H9 (cell line): ENCODE data around the gene LYPD1. TPM values are rescaled to one million over a fixed set of nuclear protein-coding genes. Genes with fewer than 3 reads are reported as not detected.

Experiments
- DNase-seq: peaks from one replicate; pipeline ENCODE4 v3.0.0-alpha.2; 2017
- H2AFZ ChIP-seq: one replicate; pipeline ENCODE4 v1.6.1; 2013; ENCODE audit warnings: mild to moderate bottlenecking, low read length, control low read depth, moderate library complexity
- H2AK5ac ChIP-seq: 2 replicates; pipeline ENCODE4 v1.6.1; 2013; ENCODE audit warnings: low read length, control low read depth, mixed read lengths; ENCODE audit not compliant: insufficient read length
- H2BK120ac ChIP-seq: one replicate; pipeline ENCODE4 v1.6.1; 2013; ENCODE audit warnings: low read depth, mild to moderate bottlenecking, low read length, control low read depth, inconsistent platforms; ENCODE audit not compliant: poor library complexity, severe bottlenecking
- H2BK12ac ChIP-seq: 2 replicates; pipeline ENCODE4 v1.6.1; 2013; ENCODE audit warnings: low read length, control low read depth, mixed read lengths, low read depth; ENCODE audit not compliant: insufficient read length
- H2BK15ac ChIP-seq: 2 replicates; pipeline ENCODE4 v1.6.1; 2013; ENCODE audit warnings: low read depth, low read length, control low read depth
- H2BK20ac ChIP-seq: one replicate; pipeline ENCODE4 v1.6.1; 2013; ENCODE audit warnings: low read depth, mild to moderate bottlenecking, low read length, control low read depth, inconsistent platforms; ENCODE audit not compliant: poor library complexity, severe bottlenecking
- H2BK5ac ChIP-seq: 2 replicates; pipeline ENCODE4 v1.6.1; 2013; ENCODE audit warnings: low read length, control low read depth, mixed read lengths; ENCODE audit not compliant: insufficient read length
- H3K14ac ChIP-seq: 2 replicates; pipeline ENCODE4 v1.6.1; 2013; ENCODE audit warnings: low read length, control low read depth; ENCODE audit not compliant: insufficient read depth
- H3K18ac ChIP-seq: 2 replicates; pipeline ENCODE4 v1.6.1; 2013; ENCODE audit warnings: low read depth, mild to moderate bottlenecking, mixed read lengths, low read length, control low read depth; ENCODE audit not compliant: insufficient read length
- H3K23ac ChIP-seq: 2 replicates; pipeline ENCODE4 v1.6.1; 2013; ENCODE audit warnings: low read length, control low read depth, mixed read lengths, low read depth; ENCODE audit not compliant: insufficient read length
- H3K23me2 ChIP-seq: 2 replicates; pipeline ENCODE4 v1.6.1; 2013; ENCODE audit warnings: low read depth, mild to moderate bottlenecking, mixed read lengths, low read length, control low read depth; ENCODE audit not compliant: insufficient read length, poor library complexity, severe bottlenecking
- H3K27ac ChIP-seq: 2 replicates; pipeline ENCODE4 v1.5.1; 2013; ENCODE audit warnings: low read length, control low read depth, mixed read lengths, low read depth; ENCODE audit not compliant: insufficient read length
- H3K27me3 ChIP-seq: 2 replicates; pipeline ENCODE4 v1.6.1; 2013; ENCODE audit warnings: low read length, control low read depth, inconsistent platforms; ENCODE audit not compliant: insufficient read depth
- H3K4ac ChIP-seq: 2 replicates; pipeline ENCODE4 v1.6.1; 2013; ENCODE audit warnings: low read depth, mild to moderate bottlenecking, control low read depth, inconsistent platforms, low read length, moderate library complexity
- H3K4me1 ChIP-seq: 2 replicates; pipeline ENCODE4 v1.6.1; 2013; ENCODE audit warnings: low read length, control low read depth, inconsistent platforms; ENCODE audit not compliant: insufficient read depth
- H3K4me2 ChIP-seq: 2 replicates; pipeline ENCODE4 v1.6.1; 2013; ENCODE audit warnings: low read length, control low read depth, mixed read lengths; ENCODE audit not compliant: insufficient read length, insufficient read depth
- H3K56ac ChIP-seq: 2 replicates; pipeline ENCODE4 v1.6.1; 2013; ENCODE audit warnings: low read depth, mild to moderate bottlenecking, mixed read lengths, low read length, control low read depth; ENCODE audit not compliant: insufficient read length
- H3K79me1 ChIP-seq: 2 replicates; pipeline ENCODE4 v1.6.1; 2013; ENCODE audit warnings: low read depth, mild to moderate bottlenecking, moderate library complexity, low read length, control low read depth, inconsistent platforms; ENCODE audit not compliant: insufficient read depth, poor library complexity, severe bottlenecking
- H3K79me2 ChIP-seq: 2 replicates; pipeline ENCODE4 v1.6.1; 2013; ENCODE audit warnings: low read length, control low read depth, inconsistent platforms; ENCODE audit not compliant: insufficient read depth
- H3K9ac ChIP-seq: 2 replicates; pipeline ENCODE4 v1.6.1; 2013; ENCODE audit warnings: low read length, control low read depth, mixed read lengths; ENCODE audit not compliant: insufficient read length; ENCODE audit errors: extremely low read depth
- H3K9me3 ChIP-seq: one replicate; pipeline ENCODE4 v1.6.1; 2013; ENCODE audit warnings: low read depth, low read length, inconsistent platforms; ENCODE audit not compliant: control insufficient read depth
- H3T11ph ChIP-seq: one replicate; pipeline ENCODE4 v1.6.1; 2013; ENCODE audit warnings: mild to moderate bottlenecking, low read length, control low read depth, inconsistent platforms
- H4K20me1 ChIP-seq: one replicate; pipeline ENCODE4 v1.6.1; 2013; ENCODE audit not compliant: control insufficient read depth, insufficient read length, insufficient read depth
- H4K5ac ChIP-seq: 2 replicates; pipeline ENCODE4 v1.6.1; 2013; ENCODE audit warnings: low read depth, mild to moderate bottlenecking, mixed read lengths, low read length, control low read depth; ENCODE audit not compliant: insufficient read length
- H4K8ac ChIP-seq: replicated peaks from 2 replicates; pipeline ENCODE4 v1.6.1; 2013; ENCODE audit warnings: low read length, control low read depth, mixed read lengths, low read depth; ENCODE audit not compliant: insufficient read length
- H4K91ac ChIP-seq: 2 replicates; pipeline ENCODE4 v1.6.1; 2013; ENCODE audit warnings: low read depth, mild to moderate bottlenecking, moderate library complexity, mixed read lengths, low read length, control low read depth; ENCODE audit not compliant: insufficient read length
- H3K27ac Mint-ChIP-seq, 3 experiments: 2 replicates in 2 of 3; 3 replicates in 1 of 3; pipeline ENCODE4 v1.8.0; 2020 to 2021; ENCODE audit warnings: mixed read lengths in 3 of 3, mild to moderate bottlenecking in 1 of 3, moderate library complexity in 1 of 3
- H3K27me3 Mint-ChIP-seq: 2 replicates; pipeline ENCODE4 v1.8.0; 2021; ENCODE audit warnings: low read depth, mild to moderate bottlenecking, moderate library complexity, mixed read lengths
- H3K36me3 Mint-ChIP-seq, 3 experiments: 2 replicates in 2 of 3; 3 replicates in 1 of 3; pipeline ENCODE4 v1.8.0; 2020 to 2021; ENCODE audit warnings: low read depth in 3 of 3, mixed read lengths in 3 of 3; ENCODE audit not compliant: insufficient read depth in 1 of 3
- H3K4me1 Mint-ChIP-seq, 2 experiments: 2 replicates each; pipeline ENCODE4 v1.8.0; 2020; ENCODE audit warnings: mixed read lengths in 2 of 2
- H3K4me3 Mint-ChIP-seq, 2 experiments: 2 replicates in 1 of 2; 3 replicates in 1 of 2; pipeline ENCODE4 v1.8.0; 2020 to 2021; ENCODE audit warnings: mild to moderate bottlenecking in 2 of 2, mixed read lengths in 2 of 2, moderate library complexity in 1 of 2
- H3K9me3 Mint-ChIP-seq, 2 experiments: 2 replicates in 1 of 2; 3 replicates in 1 of 2; pipeline ENCODE4 v1.8.0; 2020; ENCODE audit warnings: mild to moderate bottlenecking in 2 of 2, mixed read lengths in 2 of 2, moderate library complexity in 1 of 2
- CTCF ChIP-seq: fragments of 200-600 bp; sonication (generic); conservative IDR thresholded peaks from 3 replicates; pipeline ENCODE4 v1.8.0; 2021; ENCODE audit warnings: antibody characterized with exemption, mild to moderate bottlenecking
- WGBS: extraction: QIAGEN DNeasy Blood & Tissue Kit; methylation state at CpG from one replicate; pipeline ENCODE4 v1.1.7; 2013; ENCODE audit warnings: missing lambda C conversion rate, low lambda C conversion rate, mixed read lengths; ENCODE audit not compliant: insufficient read length; ENCODE audit errors: extremely low coverage; 5-methylcytosine and 5-hydroxymethylcytosine counted together
- total RNA-seq: library from RNA; stranded (reverse); gene quantifications from 2 replicates; pipeline ENCODE4 v1.2.1, GENCODE V29; 2021

LYPD1 gene
- total RNA-seq, 1 experiment from 2014 or later, result 10.6 TPM

GRCh38 chr2:132633635-132634034, 36.4 kb downstream of the LYPD1 start:
- Mint-ChIP-seq H3K4me1 (peaks cover 18 to 23% of the 10 kb centered on the region in 2 experiments), H3K4me3 (0 out of 5 replicates have a peak overlapping the region, but pooled peaks of 1 of the 2 experiments have one; percentile 3), H3K27ac (0 out of 7 replicates have a peak overlapping the region, but pooled peaks of 1 of the 3 experiments have one; percentile 11), H3K36me3 (no peaks in the 10 kb centered on the region; a peak in 1 of 7 replicates), H3K9me3 (peaks cover 0 to 4% of the 10 kb centered on the region in 2 experiments; a peak in 2 of 5 replicates), H3K27me3 (no peaks in the 10 kb centered on the region)
- Histone ChIP-seq H4K20me1 (no peaks in the 10 kb centered on the region), H3K27ac (no peak overlapping the region), H2BK12ac (no peak overlapping the region), H3T11ph (no peak overlapping the region), H3K79me2 (no peaks in the 10 kb centered on the region), H2BK120ac (no peak overlapping the region), H3K79me1 (no peaks in the 10 kb centered on the region), H3K18ac (no peak overlapping the region), H3K27me3 (no peaks in the 10 kb centered on the region), H2BK20ac (no peak overlapping the region), H3K4ac (no peak overlapping the region), H3K23ac (no peak overlapping the region), H3K14ac (no peak overlapping the region), H3K4me1 (peaks cover 5% of the 10 kb centered on the region; the same call in 1 of the 2 replicates), H3K4me2 (no peak overlapping the region), H4K91ac (no peak overlapping the region), H2AFZ (no peak overlapping the region), H3K56ac (no peak overlapping the region), H4K8ac (no peak overlapping the region), H3K23me2 (no peaks in the 10 kb centered on the region), H2BK5ac (no peak overlapping the region), H2BK15ac (no peak overlapping the region), H4K5ac (no peak overlapping the region), H2AK5ac (no peak overlapping the region), H3K9ac (no peak overlapping the region), H3K9me3 (no peaks in the 10 kb centered on the region)
- WGBS, result 100% methylated on average over 2 of the region's 2 CpGs
- no peak for TF ChIP-seq CTCF
- DNase-seq, result no peak
